Astrocyte of the spinal cord (primary cell): ENCODE results near the gene CADM2.

ENCODE experiments used
- DNase-seq: peaks from one replicate; pipeline ENCODE4 v3.0.0; 2011; ENCODE audit warnings: low read depth, low spot score
- H3K4me3 ChIP-seq: 2 replicates; pipeline ENCODE4 v1.5.1; 2011; ENCODE audit warnings: low read depth, mild to moderate bottlenecking, low read length, moderate library complexity
- in situ Hi-C: cut with HindIII; loops from 2 replicates; pipeline ENCODE4 v1.10.0; 2017; ENCODE audit warnings: low sequenced_read_pairs
- TF ChIP-seq, protein P1 (sequence below): IDR thresholded peaks from 2 replicates; pipeline ENCODE4 v1.5.1; 2012; ENCODE audit warnings: low read depth, mild to moderate bottlenecking, low read length, inconsistent platforms

Gene CADM2

DNA sequence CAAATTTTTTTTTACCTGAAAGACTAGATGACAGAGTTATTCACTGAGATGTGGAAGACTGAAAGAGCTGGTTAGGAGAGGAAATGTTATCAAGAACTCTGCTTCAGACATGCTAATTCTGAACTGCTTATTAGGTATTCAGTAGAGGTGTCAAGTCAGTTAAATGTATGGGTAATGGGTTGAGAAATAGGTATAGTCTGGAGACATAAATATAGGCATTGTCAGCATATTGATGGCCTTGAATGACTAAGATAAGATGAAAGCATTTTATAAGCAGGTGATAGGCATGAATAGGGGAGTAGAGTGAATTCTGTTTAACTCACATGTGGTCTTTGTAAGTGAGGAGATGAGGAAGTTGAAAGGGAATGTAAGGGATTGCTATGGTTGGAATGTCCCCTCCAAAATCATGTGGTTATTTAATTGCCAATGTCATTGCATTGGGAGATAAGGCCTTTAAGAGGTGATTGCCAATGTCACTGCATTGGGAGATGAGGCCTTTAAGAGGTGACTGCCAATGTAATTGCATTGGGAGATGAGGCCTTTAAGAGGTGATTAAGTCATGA, 904.2 kb downstream of the CADM2 start:
- in situ Hi-C loops: no loop called here
- TF ChIP-seq, protein P1, sequence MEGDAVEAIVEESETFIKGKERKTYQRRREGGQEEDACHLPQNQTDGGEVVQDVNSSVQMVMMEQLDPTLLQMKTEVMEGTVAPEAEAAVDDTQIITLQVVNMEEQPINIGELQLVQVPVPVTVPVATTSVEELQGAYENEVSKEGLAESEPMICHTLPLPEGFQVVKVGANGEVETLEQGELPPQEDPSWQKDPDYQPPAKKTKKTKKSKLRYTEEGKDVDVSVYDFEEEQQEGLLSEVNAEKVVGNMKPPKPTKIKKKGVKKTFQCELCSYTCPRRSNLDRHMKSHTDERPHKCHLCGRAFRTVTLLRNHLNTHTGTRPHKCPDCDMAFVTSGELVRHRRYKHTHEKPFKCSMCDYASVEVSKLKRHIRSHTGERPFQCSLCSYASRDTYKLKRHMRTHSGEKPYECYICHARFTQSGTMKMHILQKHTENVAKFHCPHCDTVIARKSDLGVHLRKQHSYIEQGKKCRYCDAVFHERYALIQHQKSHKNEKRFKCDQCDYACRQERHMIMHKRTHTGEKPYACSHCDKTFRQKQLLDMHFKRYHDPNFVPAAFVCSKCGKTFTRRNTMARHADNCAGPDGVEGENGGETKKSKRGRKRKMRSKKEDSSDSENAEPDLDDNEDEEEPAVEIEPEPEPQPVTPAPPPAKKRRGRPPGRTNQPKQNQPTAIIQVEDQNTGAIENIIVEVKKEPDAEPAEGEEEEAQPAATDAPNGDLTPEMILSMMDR: no peak
- no peak overlapping the region for H3K4me3 ChIP-seq
- DNase-seq: no peak

DNA sequence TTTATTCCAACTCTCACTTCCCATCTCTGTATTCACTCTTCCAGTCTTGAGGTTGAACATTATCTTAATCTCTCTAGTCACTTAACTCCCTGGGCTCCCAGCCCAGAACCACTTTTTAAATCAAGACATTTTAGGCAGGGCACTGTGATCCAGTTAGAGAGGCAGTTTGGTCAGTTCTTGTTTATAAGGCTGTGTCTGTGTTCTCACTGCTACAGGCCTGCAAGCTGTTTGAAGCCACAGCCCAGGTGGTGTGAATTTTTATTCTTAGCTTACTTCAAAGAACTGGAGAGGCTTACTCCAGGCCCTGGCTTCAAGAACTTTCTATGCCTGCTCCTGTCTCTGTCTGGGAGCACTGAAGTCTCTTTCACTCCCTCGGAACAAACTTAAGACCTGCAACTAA, 906.1 kb downstream of the CADM2 start:
- no peak overlapping the region for H3K4me3 ChIP-seq
- DNase-seq: peak; percentile 28
- TF ChIP-seq, protein P1: no peak
- in situ Hi-C loops: no loop called here

DNA sequence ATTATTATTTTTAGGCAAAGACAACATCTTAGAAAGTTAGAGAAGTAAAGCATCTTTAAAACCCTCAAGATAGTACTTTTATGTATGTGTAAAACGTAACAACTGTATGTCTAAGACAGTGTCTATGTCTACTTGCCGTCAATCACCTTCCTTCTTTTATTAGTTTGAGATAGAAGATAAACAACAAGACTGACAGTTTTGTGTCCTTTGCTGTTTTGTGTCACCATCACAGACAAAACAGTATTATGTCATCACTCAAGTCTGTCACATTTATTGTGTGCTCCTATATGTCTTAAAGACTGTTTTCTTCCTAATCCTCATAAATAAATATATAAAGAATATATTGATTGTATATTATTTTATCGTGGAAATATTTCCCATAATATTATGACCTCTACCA, 908.3 kb downstream of the CADM2 start:
- TF ChIP-seq, protein P1: no peak
- in situ Hi-C loops: no loop called here
- no peak overlapping the region for H3K4me3 ChIP-seq
- no peak for DNase-seq

DNA sequence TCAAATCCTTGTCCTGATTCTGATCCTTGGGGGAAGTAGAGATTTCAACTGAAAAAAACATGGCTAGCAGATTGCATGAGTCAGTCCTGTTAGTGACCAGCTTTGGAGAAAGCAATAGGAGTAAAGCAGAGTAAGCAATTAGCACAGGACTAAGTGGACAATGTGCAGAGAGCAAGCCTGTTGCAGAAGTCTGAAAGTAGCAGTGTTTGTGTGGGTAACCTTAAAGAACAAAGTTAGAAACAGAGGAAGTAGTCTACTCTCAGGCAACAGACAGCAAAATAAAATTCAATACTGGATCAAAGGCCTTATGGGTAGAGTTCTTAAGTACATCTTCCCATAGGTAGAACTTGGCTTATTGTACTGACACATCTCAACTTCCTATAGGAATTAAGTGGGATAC, 916.8 kb downstream of the CADM2 start:
- no peak for DNase-seq
- in situ Hi-C loops: no loop called here
- no peak overlapping the region for H3K4me3 ChIP-seq
- TF ChIP-seq, protein P1: no peak

DNA sequence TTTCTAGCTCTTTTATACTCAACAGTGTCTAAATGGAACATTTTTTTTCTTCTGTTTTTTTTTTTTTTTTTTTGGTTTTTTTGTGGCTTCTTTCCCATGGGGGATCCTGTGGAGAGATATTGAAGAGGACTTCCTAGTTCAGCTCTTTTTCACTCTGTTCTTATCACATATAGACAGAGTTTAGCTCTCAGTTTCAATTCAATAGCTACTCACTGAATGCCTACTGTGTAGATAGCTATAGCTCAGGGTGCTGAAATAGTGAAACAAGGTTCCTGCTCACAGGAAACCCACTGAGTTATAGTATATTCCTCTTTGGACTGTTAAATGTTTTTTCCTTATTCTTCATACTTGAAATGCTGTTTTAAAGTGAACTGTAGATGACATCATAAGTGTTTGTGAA, 918.8 kb downstream of the CADM2 start:
- H3K4me3 ChIP-seq: no peak overlapping the region
- no peak for DNase-seq
- TF ChIP-seq, protein P1: no peak
- in situ Hi-C loops: no loop called here

DNA sequence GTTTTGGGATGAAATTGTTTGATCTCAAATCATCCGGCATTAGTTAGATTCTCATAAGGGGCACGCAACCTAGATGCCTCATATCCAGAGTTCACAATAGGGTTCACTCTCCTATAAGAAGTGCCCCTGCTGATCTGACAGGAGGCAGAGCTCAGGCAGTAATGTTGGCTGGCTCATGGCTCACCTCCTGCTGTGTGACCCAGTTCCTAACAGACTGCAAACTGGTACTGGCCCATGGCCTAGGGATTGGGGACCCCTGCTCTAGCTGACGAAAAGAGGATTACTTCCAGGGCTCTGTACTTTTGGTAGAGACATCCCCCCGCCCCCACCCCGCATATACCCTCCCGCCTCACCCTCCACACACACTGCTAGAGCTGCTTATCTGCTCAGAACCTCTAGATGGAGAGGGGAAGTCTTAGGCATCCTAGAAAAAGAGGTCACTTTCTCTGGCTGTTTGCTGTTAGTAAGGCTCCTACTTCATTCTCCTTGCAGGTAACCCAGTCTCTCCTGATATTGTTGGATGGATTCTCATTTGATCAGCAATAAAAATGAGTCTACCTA, 923.1 kb downstream of the CADM2 start:
- in situ Hi-C loops: no loop called here
- TF ChIP-seq, protein P1: no peak

More for the DNA sequence above, 923.1 kb downstream of the CADM2 start:
- no peak for DNase-seq
- H3K4me3 ChIP-seq: no peak overlapping the region
